ENCODE measurements around the gene TTC7B. TPM values are rescaled to one million over a fixed set of nuclear protein-coding genes. Genes with fewer than 3 reads are reported as not detected.

Gene TTC7B
- total RNA-seq, 2 donors from 2014 or later: 25.0 to 40.7 TPM

GRCh38 chr14:90499121-90499520 is 317.1 kb downstream of the TTC7B start:
- intact Hi-C loops (cut with DNase I): no loop called here
- Histone ChIP-seq H3K9me3 (no peaks in the 10 kb centered on the region), H3K4me3 (no peak overlapping the region), H3K4me1 (replicated peaks) (no peaks in the 10 kb centered on the region), H3K27ac (no peak overlapping the region), H3K27me3 (replicated peaks; ENCODE audit: insufficient read depth) (no peaks in the 10 kb centered on the region), H3K36me3 (no peaks in the 10 kb centered on the region)
- 84% methylated on average over 6 of the region's 6 CpGs for WGBS
- no peak for TF ChIP-seq POLR2AphosphoS5 (IDR thresholded peaks at IDR 0.05)
- no peak for TF ChIP-seq POLR2A (IDR thresholded peaks at IDR 0.05)
- TF ChIP-seq, protein P1, sequence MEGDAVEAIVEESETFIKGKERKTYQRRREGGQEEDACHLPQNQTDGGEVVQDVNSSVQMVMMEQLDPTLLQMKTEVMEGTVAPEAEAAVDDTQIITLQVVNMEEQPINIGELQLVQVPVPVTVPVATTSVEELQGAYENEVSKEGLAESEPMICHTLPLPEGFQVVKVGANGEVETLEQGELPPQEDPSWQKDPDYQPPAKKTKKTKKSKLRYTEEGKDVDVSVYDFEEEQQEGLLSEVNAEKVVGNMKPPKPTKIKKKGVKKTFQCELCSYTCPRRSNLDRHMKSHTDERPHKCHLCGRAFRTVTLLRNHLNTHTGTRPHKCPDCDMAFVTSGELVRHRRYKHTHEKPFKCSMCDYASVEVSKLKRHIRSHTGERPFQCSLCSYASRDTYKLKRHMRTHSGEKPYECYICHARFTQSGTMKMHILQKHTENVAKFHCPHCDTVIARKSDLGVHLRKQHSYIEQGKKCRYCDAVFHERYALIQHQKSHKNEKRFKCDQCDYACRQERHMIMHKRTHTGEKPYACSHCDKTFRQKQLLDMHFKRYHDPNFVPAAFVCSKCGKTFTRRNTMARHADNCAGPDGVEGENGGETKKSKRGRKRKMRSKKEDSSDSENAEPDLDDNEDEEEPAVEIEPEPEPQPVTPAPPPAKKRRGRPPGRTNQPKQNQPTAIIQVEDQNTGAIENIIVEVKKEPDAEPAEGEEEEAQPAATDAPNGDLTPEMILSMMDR (IDR thresholded peaks at IDR 0.05): no peak
- DNase-seq (ENCODE audit: low spot score): no peak

- intact Hi-C loops (cut with DNase I): no loop called here
- no peaks in the 10 kb centered on the region for H3K4me1 ChIP-seq (replicated peaks)
- H3K4me3 ChIP-seq: no peak overlapping the region
These were observed 318.0 kb downstream of the TTC7B start for GRCh38 chr14:90498198-90498597.

GRCh38 chr14:90496379-90496778 is 319.9 kb downstream of the TTC7B start:
- 63% methylated on average over 2 of the region's 2 CpGs for WGBS
- H3K36me3 ChIP-seq: no peaks in the 10 kb centered on the region
- intact Hi-C loops (cut with DNase I): no loop called here
- TF ChIP-seq, protein P1 (IDR thresholded peaks at IDR 0.05): no peak
- TF ChIP-seq POLR2AphosphoS5 (IDR thresholded peaks at IDR 0.05) (no peak), POLR2A (IDR thresholded peaks at IDR 0.05) (no peak)
- H3K27ac ChIP-seq: no peak overlapping the region
- no peaks in the 10 kb centered on the region for H3K4me1 ChIP-seq (replicated peaks)
- H3K9me3 ChIP-seq: no peaks in the 10 kb centered on the region
- H3K4me3 ChIP-seq: no peak overlapping the region
- no peak for DNase-seq (ENCODE audit: low spot score)
- no peaks in the 10 kb centered on the region for H3K27me3 ChIP-seq (replicated peaks; ENCODE audit: insufficient read depth)

More at GRCh38 chr14:90498198-90498597, 318.0 kb downstream of the TTC7B start:
- Histone ChIP-seq H3K27ac (no peak overlapping the region), H3K36me3 (no peaks in the 10 kb centered on the region), H3K27me3 (replicated peaks; ENCODE audit: insufficient read depth) (no peaks in the 10 kb centered on the region), H3K9me3 (no peaks in the 10 kb centered on the region)
- DNase-seq (ENCODE audit: low spot score): no peak
- no peak for TF ChIP-seq POLR2AphosphoS5 (IDR thresholded peaks at IDR 0.05)
- TF ChIP-seq, protein P1 (IDR thresholded peaks at IDR 0.05): no peak
- TF ChIP-seq POLR2A (IDR thresholded peaks at IDR 0.05): no peak

- no peaks in the 10 kb centered on the region for H3K4me1 ChIP-seq (replicated peaks)
- no peak for DNase-seq (ENCODE audit: low spot score)
- no peaks in the 10 kb centered on the region for H3K36me3 ChIP-seq
- 45% methylated on average over 10 of the region's 12 CpGs for WGBS
- H3K27me3 ChIP-seq (replicated peaks; ENCODE audit: insufficient read depth): no peaks in the 10 kb centered on the region
- H3K9me3 ChIP-seq: no peaks in the 10 kb centered on the region
- intact Hi-C loops (cut with DNase I): no loop called here
- H3K4me3 ChIP-seq: no peak overlapping the region
- TF ChIP-seq POLR2A (IDR thresholded peaks at IDR 0.05): no peak
- peak; percentile 9 for TF ChIP-seq POLR2AphosphoS5 (IDR thresholded peaks at IDR 0.05)
- no peak overlapping the region for H3K27ac ChIP-seq
These were observed 320.6 kb downstream of the TTC7B start for GRCh38 chr14:90495357-90496276.

- intact Hi-C loops (cut with DNase I): no loop called here
- 53% methylated on average over 11 of the region's 11 CpGs for WGBS
- no peak for DNase-seq (ENCODE audit: low spot score)
These were observed 324.2 kb downstream of the TTC7B start for GRCh38 chr14:90491911-90492531.

More at GRCh38 chr14:90491911-90492531, 324.2 kb downstream of the TTC7B start:
- H3K27me3 ChIP-seq (replicated peaks; ENCODE audit: insufficient read depth): no peaks in the 10 kb centered on the region
- H3K9me3 ChIP-seq: no peaks in the 10 kb centered on the region
- no peaks in the 10 kb centered on the region for H3K36me3 ChIP-seq
- TF ChIP-seq POLR2AphosphoS5 (IDR thresholded peaks at IDR 0.05): no peak
- TF ChIP-seq POLR2A (IDR thresholded peaks at IDR 0.05): no peak
- H3K27ac ChIP-seq: no peak overlapping the region
- no peaks in the 10 kb centered on the region for H3K4me1 ChIP-seq (replicated peaks)
- no peak overlapping the region for H3K4me3 ChIP-seq

All from prostate gland (tissue), 2 donors.